Effector CD8-positive, alpha-beta T cell (primary cell): Measurements from ENCODE around the gene RB1.

Source experiments
- DNase-seq: peaks from one replicate; lab custom pipeline; 2025; lab: John Stamatoyannopoulos, UW

The RB1 gene

GRCh38 chr13:48496271-48497161 is 193.0 kb downstream of the RB1 start:
- DNase-seq, result no peak

GRCh38 chr13:48497669-48498068 is 194.1 kb downstream of the RB1 start:
- no peak for DNase-seq

GRCh38 chr13:48500652-48501197 is 197.2 kb downstream of the RB1 start:
- DNase-seq, result no peak

- no peak for DNase-seq
Measured at GRCh38 chr13:48501705-48502104, 198.2 kb downstream of the RB1 start.

DNA sequence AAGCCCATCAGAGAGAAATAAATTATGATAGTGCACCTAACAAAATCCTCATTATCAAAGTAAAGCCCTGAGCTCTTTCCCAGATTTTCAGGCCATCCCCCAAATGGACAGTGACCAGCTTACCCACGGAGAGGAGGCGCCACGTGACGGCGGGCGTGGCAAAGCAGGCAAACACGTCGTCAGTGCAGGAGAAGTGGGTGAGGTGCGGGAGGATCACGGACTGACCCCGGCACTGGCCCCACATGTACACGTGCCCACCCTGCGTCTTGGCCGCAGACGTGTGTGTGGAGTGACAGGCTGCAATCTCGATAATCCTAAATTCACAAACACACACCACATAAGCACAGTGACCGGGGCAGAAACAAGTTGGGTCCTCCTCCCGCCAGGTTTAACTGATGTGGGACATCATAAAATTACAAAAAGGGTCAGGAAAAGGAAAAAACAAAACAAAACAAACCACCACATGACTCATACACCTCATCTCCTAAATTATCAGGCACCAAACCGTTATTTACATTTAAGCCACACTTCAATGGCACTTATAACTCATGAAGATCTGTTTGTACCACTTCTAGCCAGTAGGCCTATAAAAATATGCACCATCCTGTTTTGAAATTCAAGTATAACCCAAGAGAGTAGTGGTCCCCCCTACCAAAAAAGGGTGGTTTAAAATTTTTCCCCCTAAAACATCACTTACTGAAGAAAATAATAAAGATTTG is 199.2 kb downstream of the RB1 start:
- DNase-seq, result no peak

DNA sequence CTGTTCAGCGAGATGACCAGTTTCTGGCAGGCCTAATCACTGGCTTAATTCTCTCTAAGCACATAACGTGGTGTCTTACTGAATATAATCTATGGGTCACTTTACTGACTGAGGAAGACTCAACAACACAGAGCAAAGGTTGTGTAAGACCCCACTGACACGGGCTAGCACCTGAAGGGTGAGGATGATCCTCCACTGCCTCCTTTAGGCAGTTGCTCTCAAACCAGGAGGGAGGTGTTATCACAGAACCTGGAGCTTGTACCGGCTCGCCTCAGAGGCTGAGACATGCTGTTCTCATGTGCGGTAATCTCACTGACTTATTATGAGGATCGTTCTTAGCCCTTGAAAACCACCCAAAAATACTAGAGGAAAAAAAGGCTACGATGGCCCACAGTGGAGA is 201.1 kb downstream of the RB1 start:
- DNase-seq, result no peak

- no peak for DNase-seq
Measured at GRCh38 chr13:48505012-48505411, 201.5 kb downstream of the RB1 start.

DNA sequence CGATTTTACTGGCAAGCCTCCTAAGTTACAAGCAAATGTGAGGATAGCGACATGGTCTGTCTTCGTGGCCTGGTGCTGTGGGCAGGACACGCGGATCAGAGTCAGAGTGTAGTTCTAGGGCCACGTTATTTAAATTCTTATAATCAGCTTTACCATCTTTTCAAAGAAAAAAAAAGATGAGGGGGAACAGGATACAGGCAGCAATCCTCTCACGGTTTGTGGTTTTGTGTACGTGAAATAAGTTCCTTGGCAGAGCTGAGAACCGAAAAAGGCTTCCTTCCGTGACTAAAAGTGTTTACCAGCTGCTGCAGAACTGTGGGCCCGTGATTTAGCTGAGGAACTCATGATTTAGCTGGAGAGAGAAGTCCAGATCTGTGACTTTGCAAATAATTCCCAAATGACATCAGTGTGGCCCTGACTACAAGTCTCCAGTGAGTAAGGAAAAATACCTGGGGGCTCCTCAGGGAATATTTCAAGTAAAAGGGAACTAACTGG is 202.1 kb downstream of the RB1 start:
- no peak for DNase-seq

DNA sequence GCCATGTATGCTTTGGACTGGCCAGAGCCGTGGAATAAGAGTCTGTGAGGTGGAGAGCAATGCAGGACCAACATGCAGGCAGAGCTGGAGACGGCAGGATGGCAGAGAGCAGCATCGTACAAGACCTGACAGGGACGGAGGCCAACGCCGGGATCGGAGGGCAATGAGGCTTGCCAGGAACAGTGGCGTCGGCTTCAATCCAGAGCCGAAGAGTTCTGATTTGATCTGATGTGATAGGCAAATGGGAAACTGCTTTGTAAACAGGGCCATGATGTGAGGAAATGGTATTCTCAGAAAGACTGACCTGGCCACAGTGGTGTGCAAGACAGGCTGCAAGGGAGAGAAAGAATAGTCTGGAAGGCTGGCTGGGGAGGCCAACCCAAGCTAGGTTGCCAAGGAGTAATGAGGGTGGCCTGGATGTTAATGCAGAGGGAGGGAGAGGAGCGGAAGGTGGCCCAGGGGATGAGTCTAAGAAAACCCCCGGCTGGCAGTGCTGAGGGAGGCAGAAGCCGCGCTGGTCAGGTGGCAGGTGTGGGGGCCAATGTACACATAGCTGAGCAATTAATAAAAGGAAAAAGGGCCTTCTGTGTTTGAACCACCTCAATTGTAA is 202.6 kb downstream of the RB1 start:
- no peak for DNase-seq

DNA sequence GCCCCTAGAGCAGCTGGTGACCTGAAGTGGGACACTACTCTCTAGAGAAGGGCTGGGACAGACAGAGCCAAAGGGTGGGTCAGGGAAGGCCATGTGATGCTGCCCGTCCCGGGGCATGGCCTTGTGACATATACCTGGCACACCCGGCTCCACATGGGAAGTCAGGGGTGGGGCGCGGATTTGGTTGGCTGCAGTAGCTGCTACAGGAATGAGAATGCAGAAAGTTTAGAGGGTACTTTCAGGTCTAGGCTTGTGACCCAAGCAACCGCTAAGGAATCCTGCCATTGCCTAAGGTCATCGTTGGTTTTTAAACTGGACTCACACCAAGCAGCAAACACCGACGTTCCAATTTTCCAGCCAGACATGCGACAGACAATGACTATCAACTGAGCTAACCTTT is 203.5 kb downstream of the RB1 start:
- DNase-seq, result no peak

GRCh38 chr13:48508011-48508410 is 204.5 kb downstream of the RB1 start:
- no peak for DNase-seq

DNA sequence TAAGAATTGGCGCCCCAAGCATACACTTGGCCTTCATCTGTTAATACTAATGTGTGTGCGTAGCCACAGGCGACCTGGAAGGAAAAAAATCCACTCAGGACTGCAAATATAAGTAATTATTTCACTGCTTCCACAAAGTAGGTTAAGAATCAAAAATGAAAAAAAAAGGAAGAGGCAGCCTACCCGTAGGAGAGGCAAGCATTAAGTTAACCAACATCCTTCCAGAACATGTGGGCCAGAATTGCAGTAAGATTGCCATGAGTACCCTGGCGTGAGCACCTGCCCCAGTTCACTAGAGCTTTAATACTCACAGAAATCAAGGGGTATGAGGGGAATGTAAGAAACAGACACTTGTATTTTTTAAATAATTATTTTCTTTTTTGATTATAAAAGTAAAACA is 207.1 kb downstream of the RB1 start:
- no peak for DNase-seq

- DNase-seq, result no peak
Measured at GRCh38 chr13:48511621-48512230, 208.2 kb downstream of the RB1 start.

DNA sequence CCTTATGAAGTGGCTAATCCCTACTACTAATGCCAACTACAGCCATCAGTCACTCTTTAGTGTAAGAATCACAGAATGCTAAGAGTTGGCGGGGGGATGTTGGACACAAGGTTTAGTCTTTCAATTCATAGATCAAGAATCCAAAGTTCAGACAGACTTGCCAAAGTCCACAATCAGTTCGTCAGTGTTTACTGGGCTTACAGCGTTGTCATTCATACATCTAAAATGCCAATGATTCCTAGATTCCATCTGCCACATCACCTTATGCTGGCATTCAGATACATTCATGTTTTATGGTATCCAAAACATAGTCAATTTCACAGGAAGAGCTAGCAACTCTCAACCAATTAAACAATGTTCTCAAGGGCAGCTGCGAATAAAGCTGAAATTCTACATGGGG is 211.2 kb downstream of the RB1 start:
- no peak for DNase-seq

DNA sequence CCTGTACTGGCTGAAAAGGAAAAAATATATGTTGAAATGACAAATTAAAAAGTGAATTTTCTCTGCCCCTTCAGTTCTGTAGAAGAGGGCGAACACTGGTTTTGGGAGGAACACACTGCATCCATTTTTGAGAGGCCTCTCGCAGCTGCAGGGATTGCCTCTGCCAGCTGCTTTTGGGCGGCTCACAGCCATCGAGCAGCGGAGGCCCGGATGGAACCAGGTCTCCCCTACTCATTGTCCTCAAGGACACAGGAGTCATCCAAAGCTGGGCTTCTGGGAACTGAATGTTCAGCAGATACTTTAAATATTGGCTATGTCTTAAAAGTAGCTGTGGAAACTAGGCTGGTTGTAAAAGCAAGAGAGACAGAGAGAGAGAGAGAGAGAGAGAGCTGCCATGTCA is 212.2 kb downstream of the RB1 start:
- DNase-seq, result no peak

- no peak for DNase-seq
Measured at GRCh38 chr13:48518083-48518482, 214.5 kb downstream of the RB1 start.

GRCh38 chr13:48526286-48526685 is 222.7 kb downstream of the RB1 start:
- no peak for DNase-seq

GRCh38 chr13:48527955-48528354 is 224.4 kb downstream of the RB1 start:
- DNase-seq, result no peak

GRCh38 chr13:48528720-48529119 is 225.2 kb downstream of the RB1 start:
- DNase-seq, result no peak

DNA sequence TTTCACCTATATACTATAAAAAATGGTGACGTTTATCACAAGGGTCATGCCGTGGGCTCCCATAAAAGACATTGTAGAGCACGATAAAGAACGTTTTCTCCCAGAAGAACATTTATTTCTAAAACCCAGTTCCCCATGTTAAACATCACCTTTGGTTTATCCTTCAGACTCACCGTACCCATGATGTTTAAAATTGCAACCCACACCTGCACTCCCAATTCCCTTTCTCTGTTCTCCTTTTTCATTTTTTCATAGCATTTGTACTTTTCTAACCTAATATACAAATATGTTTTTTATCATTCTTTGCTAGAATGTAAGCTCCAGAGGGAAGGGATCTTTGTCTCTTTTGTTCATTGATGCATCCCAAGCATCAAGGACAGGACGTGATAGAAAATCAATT is 227.3 kb downstream of the RB1 start:
- no peak for DNase-seq
